B cell (primary cell): ENCODE results near the gene SLCO3A1. TPM values are rescaled to one million over a fixed set of nuclear protein-coding genes. Genes with fewer than 3 reads are reported as not detected.

ENCODE experiments used
- ATAC-seq: fragments of 200-7000 bp; cut with Tn5 transposase; one replicate; pipeline ENCODE4 v1.10.0; 2021; ENCODE audit warnings: low read depth, mild to moderate bottlenecking, moderate number of reproducible peaks, moderate library complexity
- CTCF ChIA-PET: fragments of 350-600 bp; sonication (Branson Sonifier 250); formaldehyde crosslinking; loops from one replicate; lab custom pipeline; 2021; ENCODE audit warnings: antibody characterized with exemption, inconsistent platforms; lab: Charles Lee
- POLR2A ChIA-PET: fragments of 350-600 bp; sonication (Branson Sonifier 250); formaldehyde crosslinking; loops from one replicate; lab custom pipeline; 2021; ENCODE audit warnings: antibody characterized with exemption; lab: Charles Lee
- DNase-seq: peaks from one replicate; pipeline ENCODE4 v3.0.0; 2013
- H2AFZ ChIP-seq: 2 replicates; pipeline ENCODE4 v1.6.1; 2012; ENCODE audit warnings: mild to moderate bottlenecking, low read depth, low read length; ENCODE audit not compliant: insufficient read depth, poor library complexity, severe bottlenecking
- H3K27ac ChIP-seq, 2 donors: 1 replicate in 1 of 2; 2 replicates in 1 of 2; pipeline ENCODE4 v1.5.1; 2012 to 2013; ENCODE audit warnings: low read length in 2 of 2, mild to moderate bottlenecking in 2 of 2, moderate library complexity in 1 of 2
- H3K27me3 ChIP-seq, 4 experiments: fragments of 200-600 bp in 1 of 4; sonication (generic) in 1 of 4; replicated peaks in 1 of 4; 1 replicate in 2 of 4; 2 replicates in 2 of 4; pipeline versions ENCODE4 v1.6.1 to v1.7.0; 2013 to 2016; ENCODE audit warnings: low read length in 3 of 4, mild to moderate bottlenecking in 2 of 4, mixed read lengths in 1 of 4, moderate library complexity in 1 of 4; ENCODE audit not compliant: insufficient read depth in 4 of 4, control insufficient read depth in 3 of 4; ENCODE audit errors: control extremely low read depth in 1 of 4
- H3K36me3 ChIP-seq, 2 experiments: replicated peaks in 1 of 2; 1 replicate in 1 of 2; 2 replicates in 1 of 2; pipeline versions ENCODE4 v1.6.1 to v1.7.1; 2013; ENCODE audit warnings: low read length in 1 of 2; ENCODE audit not compliant: insufficient read depth in 2 of 2, control insufficient read depth in 1 of 2; ENCODE audit errors: control extremely low read depth in 1 of 2, extremely low read depth in 1 of 2
- H3K4me1 ChIP-seq, 2 donors: fragments of 200-600 bp in 1 of 2; sonication (generic) in 1 of 2; 1 replicate in 1 of 2; 2 replicates in 1 of 2; pipeline versions ENCODE4 v1.5.1 to v1.6.1; 2013 to 2017; ENCODE audit warnings: low read length in 2 of 2; ENCODE audit not compliant: control insufficient read depth in 2 of 2, insufficient read depth in 2 of 2
- H3K4me2 ChIP-seq: replicated peaks from 2 replicates; pipeline ENCODE3; 2012; ENCODE audit warnings: mild to moderate bottlenecking, low read depth, low read length; ENCODE audit not compliant: poor library complexity, severe bottlenecking
- H3K4me3 ChIP-seq, 5 experiments: fragments of 200-600 bp in 1 of 5; sonication (generic) in 1 of 5; 1 replicate in 3 of 5; 2 replicates in 2 of 5; pipeline versions ENCODE4 v1.5.1 to v1.7.0; 2011 to 2016; ENCODE audit warnings: low read length in 4 of 5, mild to moderate bottlenecking in 4 of 5, low read depth in 2 of 5, control low read depth in 1 of 5, moderate library complexity in 1 of 5; ENCODE audit not compliant: insufficient read depth in 1 of 5; ENCODE audit errors: control extremely low read depth in 1 of 5, extremely low read depth in 1 of 5
- H3K79me2 ChIP-seq: fragments of 200-600 bp; sonication (generic); one replicate; pipeline ENCODE4 v1.6.0; 2016; ENCODE audit warnings: low read length; ENCODE audit not compliant: control insufficient read depth, insufficient read depth
- H3K9ac ChIP-seq: fragments of 200-600 bp; sonication (generic); 2 replicates; pipeline ENCODE4 v1.6.1; 2017; ENCODE audit warnings: mild to moderate bottlenecking, low read length, moderate library complexity
- H3K9me3 ChIP-seq, 3 donors: one replicate each; pipeline versions ENCODE4 v1.6.1 to v1.7.1; 2013; ENCODE audit warnings: low read length in 2 of 3; ENCODE audit not compliant: control insufficient read depth in 2 of 3, insufficient read depth in 1 of 3; ENCODE audit errors: control extremely low read depth in 1 of 3
- H4K20me1 ChIP-seq: 2 replicates; pipeline ENCODE4 v1.6.0; 2012; ENCODE audit warnings: mild to moderate bottlenecking, low read length; ENCODE audit not compliant: insufficient read depth, control insufficient read depth, poor library complexity, severe bottlenecking
- H3K27ac Mint-ChIP-seq: one replicate; pipeline ENCODE4 v1.8.0; 2021; ENCODE audit warnings: mixed read lengths
- H3K27me3 Mint-ChIP-seq: one replicate; pipeline ENCODE4 v1.8.0; 2021; ENCODE audit warnings: mixed read lengths
- H3K4me1 Mint-ChIP-seq: one replicate; pipeline ENCODE4 v1.8.0; 2021; ENCODE audit warnings: mixed read lengths
- H3K4me3 Mint-ChIP-seq: one replicate; pipeline ENCODE4 v1.8.0; 2021; ENCODE audit warnings: mixed read lengths
- H3K9me3 Mint-ChIP-seq: one replicate; pipeline ENCODE4 v1.8.0; 2022; ENCODE audit warnings: mixed read lengths; ENCODE audit not compliant: insufficient read depth
- EZH2 ChIP-seq: IDR thresholded peaks from 2 replicates; pipeline ENCODE4 v1.6.1; 2012; ENCODE audit warnings: borderline replicate concordance, low read depth, mild to moderate bottlenecking, moderate library complexity, low read length; ENCODE audit not compliant: insufficient read depth, poor library complexity, severe bottlenecking
- WGBS: methylation state at CpG from one replicate; pipeline ENCODE4 v1.1.5; 2013; ENCODE audit warnings: missing lambda C conversion rate; ENCODE audit not compliant: insufficient coverage; 5-methylcytosine and 5-hydroxymethylcytosine counted together
- intact Hi-C: fragments of 100-400 bp; cut with micrococcal nuclease; formaldehyde crosslinking; loops from one replicate; pipeline ENCODE4 v1.10.0; 2022
- polyA plus RNA-seq: library from polyadenylated mRNA; depleted of rRNA; stranded (reverse); fragments of >200 nt; gene quantifications from 2 replicates; pipeline ENCODE4 v1.2.3, GENCODE V29; 2012
- total RNA-seq, 2 donors: library from RNA; stranded (reverse); fragments of 120-200 nt in 1 of 2; gene quantifications; 1 replicate in 1 of 2; 2 replicates in 1 of 2; pipeline versions ENCODE4 v1.2.3 to v1.2.4, GENCODE V29; 2013 to 2022
- TF ChIP-seq, protein P1 (sequence below): fragments of 200-600 bp; IDR thresholded peaks from one replicate; pipeline ENCODE4 v1.8.0; 2022; ENCODE audit warnings: antibody characterized with exemption, mild to moderate bottlenecking

Gene SLCO3A1
- total and polyA plus RNA-seq, 2 donors (not counting 1 experiment from before 2014, with no cell fraction given): 0.99 to 2.3 TPM

DNA sequence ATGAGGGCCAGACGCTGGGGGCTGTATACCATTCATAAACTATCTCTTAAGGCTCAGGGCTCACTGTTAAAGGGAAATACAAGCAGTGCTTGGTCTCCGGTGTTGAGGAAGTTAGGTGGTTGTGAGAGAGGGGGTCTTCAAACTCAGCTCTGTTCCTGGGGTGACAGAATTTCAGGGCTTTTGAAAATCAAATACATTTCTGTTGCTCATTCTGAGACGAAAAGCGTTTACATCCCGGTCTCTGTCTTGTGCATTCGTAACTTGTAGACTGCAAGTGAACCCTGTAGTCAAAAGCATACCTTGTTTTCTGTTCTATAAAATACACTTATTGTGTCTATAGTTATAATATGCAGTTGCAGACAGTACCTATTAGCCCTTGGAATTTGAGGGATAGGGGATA lies 1.7 kb downstream of the SLCO3A1 start:
- peaks cover 42% of the 10 kb centered on the region for H3K4me1 Mint-ChIP-seq
- Histone ChIP-seq H4K20me1 (no peaks in the 10 kb centered on the region), H2AFZ (no peak overlapping the region), H3K4me2 (no peak overlapping the region), H3K4me3 (no peak overlapping the region), H3K79me2 (no peaks in the 10 kb centered on the region), H3K36me3 (no peaks in the 10 kb centered on the region), H3K27me3 (peaks cover 0 to 60% (median 38%) of the 10 kb centered on the region in 4 experiments), H3K27ac (no peak overlapping the region), H3K9ac (no peak overlapping the region), H3K4me1 (peaks cover 34 to 45% of the 10 kb centered on the region in 2 donors), H3K9me3 (peaks cover 0 to 23% (median 0%) of the 10 kb centered on the region in 3 donors)
- no peak for ATAC-seq
- POLR2A ChIA-PET: no interaction called here
- no peaks in the 10 kb centered on the region for H3K9me3 Mint-ChIP-seq
- intact Hi-C loops: no loop called here
- no peak for DNase-seq
- no peak overlapping the region for H3K27ac Mint-ChIP-seq
- peak overlapping the region; percentile 35 for H3K4me3 Mint-ChIP-seq
- no peak for TF ChIP-seq EZH2
- TF ChIP-seq, protein P1, sequence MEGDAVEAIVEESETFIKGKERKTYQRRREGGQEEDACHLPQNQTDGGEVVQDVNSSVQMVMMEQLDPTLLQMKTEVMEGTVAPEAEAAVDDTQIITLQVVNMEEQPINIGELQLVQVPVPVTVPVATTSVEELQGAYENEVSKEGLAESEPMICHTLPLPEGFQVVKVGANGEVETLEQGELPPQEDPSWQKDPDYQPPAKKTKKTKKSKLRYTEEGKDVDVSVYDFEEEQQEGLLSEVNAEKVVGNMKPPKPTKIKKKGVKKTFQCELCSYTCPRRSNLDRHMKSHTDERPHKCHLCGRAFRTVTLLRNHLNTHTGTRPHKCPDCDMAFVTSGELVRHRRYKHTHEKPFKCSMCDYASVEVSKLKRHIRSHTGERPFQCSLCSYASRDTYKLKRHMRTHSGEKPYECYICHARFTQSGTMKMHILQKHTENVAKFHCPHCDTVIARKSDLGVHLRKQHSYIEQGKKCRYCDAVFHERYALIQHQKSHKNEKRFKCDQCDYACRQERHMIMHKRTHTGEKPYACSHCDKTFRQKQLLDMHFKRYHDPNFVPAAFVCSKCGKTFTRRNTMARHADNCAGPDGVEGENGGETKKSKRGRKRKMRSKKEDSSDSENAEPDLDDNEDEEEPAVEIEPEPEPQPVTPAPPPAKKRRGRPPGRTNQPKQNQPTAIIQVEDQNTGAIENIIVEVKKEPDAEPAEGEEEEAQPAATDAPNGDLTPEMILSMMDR: no peak
- CTCF ChIA-PET: no interaction called here
- no CpG with 5 or more reads among the region's 6 CpGs for WGBS
- peaks cover 45% of the 10 kb centered on the region for H3K27me3 Mint-ChIP-seq

DNA sequence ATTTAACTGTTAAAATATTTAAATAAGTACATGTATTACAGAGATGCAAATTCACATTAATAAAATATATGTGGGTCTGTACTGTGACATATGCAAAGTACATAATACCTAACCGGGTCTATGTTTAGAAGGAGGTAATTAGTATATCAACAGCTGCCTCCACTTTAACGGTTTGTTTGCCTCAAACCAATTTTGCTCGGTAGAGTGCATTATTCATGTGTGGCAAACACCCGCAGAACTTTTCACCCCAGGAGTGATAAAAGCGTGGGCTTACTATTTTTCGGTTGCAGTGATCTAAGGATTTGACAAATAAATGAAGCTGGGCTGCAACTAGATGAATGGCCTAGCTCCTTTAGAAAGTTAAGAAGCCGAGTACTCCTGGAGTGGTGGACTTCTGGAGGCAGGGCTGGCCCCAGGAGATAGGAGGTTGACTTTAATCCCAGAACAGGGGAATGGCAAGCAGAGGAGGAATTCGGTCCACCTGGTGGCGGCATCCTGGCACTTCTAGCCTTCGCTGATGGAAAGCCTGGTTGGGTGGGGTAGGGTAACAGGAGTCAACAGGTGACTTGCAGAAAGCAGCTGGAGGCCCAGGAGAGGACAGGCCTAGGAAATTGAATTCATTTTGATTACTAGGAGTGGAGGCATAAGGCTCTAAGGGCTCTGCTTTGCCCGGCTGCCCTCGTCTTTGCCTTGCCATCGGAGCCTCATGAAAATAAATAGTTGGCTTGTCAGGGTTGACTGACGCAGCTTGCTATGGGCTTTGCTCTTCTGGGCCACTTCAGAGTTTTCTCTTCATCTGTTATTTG lies 2.4 kb downstream of the SLCO3A1 start:
- H3K4me3 Mint-ChIP-seq: no peak overlapping the region
- H3K27ac Mint-ChIP-seq: no peak overlapping the region
- Histone ChIP-seq H3K79me2 (no peaks in the 10 kb centered on the region), H3K27me3 (peaks cover 0 to 60% (median 39%) of the 10 kb centered on the region in 4 experiments), H3K27ac (no peak overlapping the region), H3K4me2 (no peak overlapping the region), H2AFZ (no peak overlapping the region), H3K9me3 (peaks cover 0 to 25% (median 0%) of the 10 kb centered on the region in 3 donors), H4K20me1 (no peaks in the 10 kb centered on the region), H3K9ac (no peak overlapping the region), H3K4me3 (no peak overlapping the region), H3K36me3 (no peaks in the 10 kb centered on the region), H3K4me1 (peaks cover 34 to 51% of the 10 kb centered on the region in 2 donors)
- CTCF ChIA-PET: no interaction called here
- intact Hi-C loops: no loop called here
- H3K4me1 Mint-ChIP-seq: peaks cover 44% of the 10 kb centered on the region
- no peaks in the 10 kb centered on the region for H3K9me3 Mint-ChIP-seq
- ATAC-seq (no peak), DNase-seq (no peak)
- POLR2A ChIA-PET: no interaction called here
- TF ChIP-seq, protein P1: no peak
- TF ChIP-seq EZH2: no peak
- peaks cover 48% of the 10 kb centered on the region for H3K27me3 Mint-ChIP-seq
- 68% methylated on average over 11 of the region's 14 CpGs for WGBS
